Uterus (tissue), 4 donors: Measurements from ENCODE around the gene COL27A1. TPM values are rescaled to one million over a fixed set of nuclear protein-coding genes. Genes with fewer than 3 reads are reported as not detected.
A peak's percentile ranks its signal among the peaks of the same experiment; 100 is the strongest.

Source experiments
- DNase-seq, 2 donors: peaks; one replicate each; pipeline ENCODE4 v3.0.0-alpha.2; 2019 to 2020
- H3K27ac ChIP-seq, 2 donors: fragments of 200-600 bp; sonication (generic); 1 replicate in 1 of 2; 2 replicates in 1 of 2; pipeline ENCODE4 v1.5.1; 2016 to 2018
- H3K27me3 ChIP-seq, 2 donors: fragments of 200-600 bp; sonication (generic); one replicate each; pipeline ENCODE4 v1.5.1; 2018 to 2019; ENCODE audit warnings: control low read depth in 1 of 2
- H3K36me3 ChIP-seq, 2 donors: fragments of 200-600 bp; sonication (generic); one replicate each; pipeline ENCODE4 v1.5.1; 2019; ENCODE audit warnings: control low read depth in 1 of 2
- H3K4me1 ChIP-seq, 2 donors: fragments of 200-600 bp; sonication (generic); one replicate each; pipeline ENCODE4 v1.5.1; 2018 to 2019; ENCODE audit warnings: control low read depth in 1 of 2
- H3K4me3 ChIP-seq, 2 donors: fragments of 200-600 bp; sonication (generic); 1 replicate in 1 of 2; 2 replicates in 1 of 2; pipeline ENCODE4 v1.5.1; 2018 to 2019; ENCODE audit warnings: mild to moderate bottlenecking in 1 of 2
- H3K9me3 ChIP-seq, 2 donors: fragments of 200-600 bp; sonication (generic); one replicate each; pipeline ENCODE4 v1.5.1; 2019; ENCODE audit warnings: control low read depth in 1 of 2
- POLR2A ChIP-seq, 2 donors: fragments of 450-650 bp; IDR thresholded peaks; one replicate each; pipeline ENCODE4 v1.6.1; 2016; ENCODE audit warnings: antibody characterized with exemption in 2 of 2, mild to moderate bottlenecking in 1 of 2, moderate library complexity in 1 of 2
- intact Hi-C: fragments of 100-400 bp; cut with DNase I; formaldehyde crosslinking; loops from one replicate; pipeline ENCODE4 v1.15.1; 2023; ENCODE audit warnings: low total_unique reads
- total RNA-seq, 4 donors: library from RNA; depleted of rRNA in 3 of 4; stranded (reverse); fragments of >200 nt in 3 of 4; gene quantifications; one replicate each; pipeline versions ENCODE4 v1.1.0 to v1.2.4, GENCODE V29; 2014 to 2023
- TF ChIP-seq, protein P1 (sequence below), 4 experiments: fragments of 200-600 bp in 2 of 4; fragments of 450-650 bp in 2 of 4; sonication (generic) in 2 of 4; IDR thresholded peaks; one replicate each; pipeline ENCODE4 v1.5.1; 2016 to 2019; ENCODE audit warnings: antibody characterized with exemption in 4 of 4, mild to moderate bottlenecking in 2 of 4, moderate library complexity in 1 of 4
- donor health status: DM: yes; HTN: yes; CAD: no.

Gene COL27A1
- total RNA-seq, 4 donors from 2014 or later, result 7.9 to 52.9 (median 43.3) TPM

DNA sequence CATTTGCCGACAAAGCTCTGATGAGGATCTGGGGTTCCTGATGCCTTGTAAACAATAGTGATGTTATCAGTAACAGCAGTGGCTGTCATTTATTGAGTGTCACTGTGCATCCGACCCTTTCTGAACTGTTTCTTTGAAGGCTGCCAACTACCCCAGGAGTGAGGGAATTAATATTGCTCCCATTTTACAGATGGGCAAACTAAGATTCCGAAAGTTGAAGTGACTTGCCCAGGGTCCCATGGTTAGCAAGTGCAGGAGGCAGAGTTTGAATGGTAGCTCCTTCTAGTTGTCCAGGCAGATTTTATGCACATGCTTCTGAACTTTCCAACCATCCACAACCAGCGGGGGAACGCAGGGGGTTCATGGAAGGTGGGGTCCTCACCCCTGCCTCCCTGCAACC lies 81.9 kb downstream of the COL27A1 start:
- intact Hi-C loops, result no loop called here
- no peak overlapping the region for H3K4me3 ChIP-seq

DNA sequence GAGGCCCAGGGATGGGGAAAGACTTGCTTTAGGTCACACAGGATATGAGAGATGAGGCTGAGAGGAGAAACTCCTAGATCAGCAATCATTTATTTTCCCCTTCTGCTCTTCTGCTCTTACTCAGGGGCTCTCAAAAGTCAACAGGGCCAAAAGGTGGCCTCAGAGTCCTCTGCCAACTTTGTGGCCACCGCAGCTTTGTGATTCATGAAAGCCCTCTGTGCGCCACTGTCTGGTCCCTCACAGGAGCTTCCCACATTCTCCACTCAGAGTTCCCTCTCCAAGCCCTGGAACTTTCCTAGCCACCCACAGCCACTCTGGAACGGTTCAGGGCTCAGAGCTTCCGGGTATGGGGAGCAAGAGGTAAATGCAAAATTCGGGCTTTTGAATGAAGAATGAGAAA lies 82.4 kb downstream of the COL27A1 start:
- no peak for DNase-seq
- H3K4me3 ChIP-seq, result no peak overlapping the region
- H3K27me3 ChIP-seq, result no peaks in the 10 kb centered on the region
- peaks cover 0 to 7% of the 10 kb centered on the region in 2 donors for H3K4me1 ChIP-seq
- H3K9me3 ChIP-seq, result no peaks in the 10 kb centered on the region
- no peak overlapping the region for H3K27ac ChIP-seq
- H3K36me3 ChIP-seq, result no peaks in the 10 kb centered on the region
- intact Hi-C loops, result no loop called here
- TF ChIP-seq, protein P1, sequence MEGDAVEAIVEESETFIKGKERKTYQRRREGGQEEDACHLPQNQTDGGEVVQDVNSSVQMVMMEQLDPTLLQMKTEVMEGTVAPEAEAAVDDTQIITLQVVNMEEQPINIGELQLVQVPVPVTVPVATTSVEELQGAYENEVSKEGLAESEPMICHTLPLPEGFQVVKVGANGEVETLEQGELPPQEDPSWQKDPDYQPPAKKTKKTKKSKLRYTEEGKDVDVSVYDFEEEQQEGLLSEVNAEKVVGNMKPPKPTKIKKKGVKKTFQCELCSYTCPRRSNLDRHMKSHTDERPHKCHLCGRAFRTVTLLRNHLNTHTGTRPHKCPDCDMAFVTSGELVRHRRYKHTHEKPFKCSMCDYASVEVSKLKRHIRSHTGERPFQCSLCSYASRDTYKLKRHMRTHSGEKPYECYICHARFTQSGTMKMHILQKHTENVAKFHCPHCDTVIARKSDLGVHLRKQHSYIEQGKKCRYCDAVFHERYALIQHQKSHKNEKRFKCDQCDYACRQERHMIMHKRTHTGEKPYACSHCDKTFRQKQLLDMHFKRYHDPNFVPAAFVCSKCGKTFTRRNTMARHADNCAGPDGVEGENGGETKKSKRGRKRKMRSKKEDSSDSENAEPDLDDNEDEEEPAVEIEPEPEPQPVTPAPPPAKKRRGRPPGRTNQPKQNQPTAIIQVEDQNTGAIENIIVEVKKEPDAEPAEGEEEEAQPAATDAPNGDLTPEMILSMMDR (IDR thresholded peaks at IDR 0.05), result no peak
- no peak for TF ChIP-seq POLR2A (IDR thresholded peaks at IDR 0.05)

More for the DNA sequence above, 81.9 kb downstream of the COL27A1 start:
- H3K4me1 ChIP-seq, result peaks cover 0 to 9% of the 10 kb centered on the region in 2 donors
- H3K27ac ChIP-seq, result no peak overlapping the region
- no peak for TF ChIP-seq POLR2A (IDR thresholded peaks at IDR 0.05)
- TF ChIP-seq, protein P1 (IDR thresholded peaks at IDR 0.05), result no peak
- DNase-seq, result no peak
- no peaks in the 10 kb centered on the region for H3K27me3 ChIP-seq
- no peaks in the 10 kb centered on the region for H3K36me3 ChIP-seq
- no peaks in the 10 kb centered on the region for H3K9me3 ChIP-seq

DNA sequence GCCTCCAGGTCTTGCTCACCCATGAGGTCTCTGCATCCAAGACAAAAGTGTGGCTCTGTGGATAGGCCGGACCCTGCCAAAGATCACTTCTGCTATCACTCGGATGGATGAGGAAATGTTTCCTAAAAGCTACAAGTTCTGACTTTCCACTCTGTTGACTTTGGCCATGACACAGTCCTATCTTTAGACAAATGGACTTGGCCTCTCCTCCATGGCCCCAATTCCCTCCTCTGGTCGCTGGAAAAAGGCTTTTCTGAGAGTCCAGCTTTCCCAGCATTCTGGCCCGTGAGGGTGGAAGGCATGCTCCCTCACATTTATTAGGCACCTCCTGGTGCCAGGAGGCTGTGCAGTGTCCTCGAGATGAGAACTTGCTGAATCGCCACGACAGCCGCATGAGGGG lies 83.1 kb downstream of the COL27A1 start:
- Histone ChIP-seq H3K27me3 (no peaks in the 10 kb centered on the region), H3K4me1 (peaks cover 0 to 2% of the 10 kb centered on the region in 2 donors), H3K36me3 (no peaks in the 10 kb centered on the region), H3K9me3 (no peaks in the 10 kb centered on the region), H3K4me3 (no peak overlapping the region), H3K27ac (no peak overlapping the region)
- intact Hi-C loops, result no loop called here
- TF ChIP-seq POLR2A (IDR thresholded peaks at IDR 0.05), result no peak
- TF ChIP-seq, protein P1 (IDR thresholded peaks at IDR 0.05), result no peak
- DNase-seq, result peak in 1 of 2 donors; percentile 37

DNA sequence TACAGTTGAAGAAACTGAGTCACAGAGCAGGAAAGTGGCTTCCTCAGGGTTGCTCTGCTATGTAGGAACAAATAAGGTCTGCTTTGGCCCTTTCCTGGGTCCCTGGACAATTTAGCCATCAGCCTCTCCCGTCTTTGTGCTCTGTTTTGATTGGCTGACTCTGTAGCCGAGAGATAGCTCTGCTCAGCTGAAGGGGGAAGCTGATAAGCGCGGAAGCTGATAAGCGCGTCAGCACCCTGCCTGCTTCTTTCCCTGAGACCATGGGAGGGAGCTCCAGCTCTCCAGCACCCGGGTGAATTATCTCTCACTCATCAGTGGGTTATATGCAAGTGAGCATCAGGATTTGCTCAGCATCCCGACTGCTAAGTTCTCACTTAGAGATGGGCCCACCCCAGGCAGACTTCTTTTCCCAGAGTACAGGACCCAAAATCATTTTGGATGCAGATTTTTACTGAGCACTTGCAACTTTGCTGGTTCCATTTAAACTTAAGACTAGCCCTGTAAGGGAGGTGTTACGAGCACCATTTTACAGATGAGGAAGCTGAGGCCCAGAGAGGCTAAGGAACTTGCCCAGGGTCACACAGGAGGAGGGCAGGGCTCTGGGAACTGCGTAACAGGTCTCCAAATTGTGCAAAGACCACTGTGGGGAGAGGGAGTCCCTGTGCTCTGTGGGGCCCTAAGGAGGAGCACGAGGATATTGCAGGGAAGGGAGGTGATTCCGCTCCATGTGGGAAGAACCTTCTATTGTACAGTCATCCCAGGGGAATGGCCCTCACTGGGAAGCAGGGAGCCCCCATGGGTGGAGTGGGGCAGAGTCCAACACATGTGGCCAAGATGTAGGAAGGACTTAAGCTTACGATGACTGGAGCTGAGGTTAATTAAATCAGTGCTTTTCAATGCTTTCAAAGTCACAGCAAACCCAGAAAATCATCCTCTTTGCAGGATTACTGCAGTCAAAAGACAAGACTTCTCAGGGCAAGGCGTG lies 83.8 kb downstream of the COL27A1 start:
- TF ChIP-seq, protein P1 (IDR thresholded peaks at IDR 0.05), result no peak
- TF ChIP-seq POLR2A (IDR thresholded peaks at IDR 0.05), result no peak
- H3K27me3 ChIP-seq, result no peaks in the 10 kb centered on the region

DNA sequence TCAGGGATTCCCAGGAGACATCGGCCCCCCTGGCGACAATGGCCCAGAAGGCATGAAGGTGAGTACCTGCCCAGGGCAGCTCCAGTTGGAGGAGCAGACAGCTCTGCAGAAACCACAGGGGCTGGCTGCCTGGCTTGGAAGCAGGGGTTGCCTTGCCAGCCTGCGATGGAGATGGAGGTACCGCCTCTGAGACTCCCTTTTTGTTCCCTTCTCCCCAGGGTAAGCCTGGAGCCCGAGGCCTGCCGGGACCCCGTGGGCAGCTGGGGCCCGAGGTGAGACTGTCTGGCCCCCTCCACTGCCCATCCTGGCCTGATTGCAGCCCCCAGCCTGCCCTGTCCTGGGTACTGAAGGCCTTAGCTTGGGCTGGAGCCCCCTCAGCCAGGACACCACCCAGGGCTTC lies 84.9 kb downstream of the COL27A1 start:
- H3K4me1 ChIP-seq, result no peaks in the 10 kb centered on the region
- H3K36me3 ChIP-seq, result no peaks in the 10 kb centered on the region
- no peaks in the 10 kb centered on the region for H3K27me3 ChIP-seq
- no peak for DNase-seq
- H3K4me3 ChIP-seq, result no peak overlapping the region
- no peaks in the 10 kb centered on the region for H3K9me3 ChIP-seq
- TF ChIP-seq, protein P1 (IDR thresholded peaks at IDR 0.05), result no peak
- no peak for TF ChIP-seq POLR2A (IDR thresholded peaks at IDR 0.05)
- intact Hi-C loops, result no loop called here
- H3K27ac ChIP-seq, result no peak overlapping the region

More for the DNA sequence above, 83.8 kb downstream of the COL27A1 start:
- DNase-seq, result no peak
- Histone ChIP-seq H3K36me3 (no peaks in the 10 kb centered on the region), H3K4me1 (no peaks in the 10 kb centered on the region), H3K27ac (no peak overlapping the region), H3K9me3 (no peaks in the 10 kb centered on the region), H3K4me3 (no peak overlapping the region)
- intact Hi-C loops, result no loop called here
